HG03196 (cell line): ENCODE data around the gene MMP15.
"Not testable (repeated sequence)": the region's sequence is repeated elsewhere in the genome, so short reads cannot be mapped to it uniquely, and the experiment has no call there.

Experiments
- ATAC-seq: cut with Tn5 transposase; IDR thresholded peaks from one replicate; pipeline ENCODE4 v1.9.1; 2021; ENCODE audit not compliant: unreplicated experiment

Gene MMP15

GRCh38 chr16:57996406-57997175 is 29.0 kb upstream of the MMP15 start:
- ATAC-seq: no peak

- ATAC-seq: no peak
Measured at GRCh38 chr16:57997176-57997527, 28.4 kb upstream of the MMP15 start.

GRCh38 chr16:57997528-57998265 is 27.9 kb upstream of the MMP15 start:
- no peak for ATAC-seq

GRCh38 chr16:57998486-57998885 is 27.1 kb upstream of the MMP15 start:
- no peak for ATAC-seq

- ATAC-seq: no peak
Measured at GRCh38 chr16:57998992-57999365, 26.6 kb upstream of the MMP15 start.

- no peak for ATAC-seq
Measured at GRCh38 chr16:57999366-57999970, 26.1 kb upstream of the MMP15 start.

- peak; percentile 17 for ATAC-seq
Measured at GRCh38 chr16:57999971-58000705, 25.4 kb upstream of the MMP15 start, which contains the start of gene ZNF319. Gene ZNF319, minus strand, starts transcription at chr16:58000672. Its CDS starts 2,407 bp downstream, at chr16:57998265.

GRCh38 chr16:58000706-58001676 is 24.6 kb upstream of the MMP15 start, which contains the start of gene USB1:
Gene USB1, plus strand, starts transcription at chr16:58001407. Its CDS starts 77 bp downstream, at chr16:58001484.
- peak; percentile 72 for ATAC-seq

- no peak for ATAC-seq
Measured at GRCh38 chr16:58001781-58002415, 23.7 kb upstream of the MMP15 start.

GRCh38 chr16:58002416-58002800 is 23.1 kb upstream of the MMP15 start:
- no peak for ATAC-seq

GRCh38 chr16:58002936-58003335 is 22.6 kb upstream of the MMP15 start:
- ATAC-seq: no peak

- not testable (repeated sequence) for ATAC-seq
Measured at GRCh38 chr16:58004736-58005135, 20.8 kb upstream of the MMP15 start.

- ATAC-seq: no peak
Measured at GRCh38 chr16:58009856-58010416, 15.6 kb upstream of the MMP15 start.

GRCh38 chr16:58010886-58011285 is 14.7 kb upstream of the MMP15 start:
- no peak for ATAC-seq

GRCh38 chr16:58011652-58012051 is 13.9 kb upstream of the MMP15 start:
- no peak for ATAC-seq

GRCh38 chr16:58012481-58012880 is 13.1 kb upstream of the MMP15 start:
- ATAC-seq: no peak

- no peak for ATAC-seq
Measured at GRCh38 chr16:58013201-58013956, 12.2 kb upstream of the MMP15 start.

- ATAC-seq: no peak
Measured at GRCh38 chr16:58016840-58017446, 8.6 kb upstream of the MMP15 start.
